Fibroblast of lung (primary cell): ENCODE results near the gene TMEM187. TPM values are rescaled to one million over a fixed set of nuclear protein-coding genes. Genes with fewer than 3 reads are reported as not detected.

Source experiments
- DNase-seq, 2 donors: peaks; one replicate each; pipeline versions ENCODE4 v3.0.0 to v3.0.0-alpha.2; 2010; ENCODE audit warnings: low read depth in 2 of 2
- H2AFZ ChIP-seq: 2 replicates; pipeline ENCODE4 v1.5.1; 2012; ENCODE audit warnings: low read length, control low read depth, inconsistent platforms
- H3K27ac ChIP-seq: 2 replicates; pipeline ENCODE4 v1.5.1; 2011; ENCODE audit warnings: low read length, control low read depth; ENCODE audit not compliant: insufficient read depth
- H3K27me3 ChIP-seq: 2 replicates; pipeline ENCODE4 v1.5.1; 2011; ENCODE audit warnings: mild to moderate bottlenecking, low read length; ENCODE audit not compliant: control insufficient read depth, insufficient read depth
- H3K36me3 ChIP-seq: 2 replicates; pipeline ENCODE4 v1.5.1; 2011; ENCODE audit warnings: low read length; ENCODE audit not compliant: control insufficient read depth, insufficient read depth
- H3K4me1 ChIP-seq: 2 replicates; pipeline ENCODE4 v1.5.1; 2011; ENCODE audit warnings: low read length; ENCODE audit not compliant: control insufficient read depth, insufficient read depth; ENCODE audit errors: extremely low read depth
- H3K4me2 ChIP-seq: 2 replicates; pipeline ENCODE4 v1.5.1; 2011; ENCODE audit warnings: low read length, control low read depth; ENCODE audit not compliant: insufficient read depth; ENCODE audit errors: extremely low read depth
- H3K4me3 ChIP-seq, 4 experiments: fragments of 200-600 bp in 1 of 4; sonication (generic) in 1 of 4; replicated peaks in 1 of 4; 2 replicates each; pipeline ENCODE4 v1.5.1; 2011 to 2016; ENCODE audit warnings: low read length in 4 of 4, low read depth in 3 of 4, mild to moderate bottlenecking in 3 of 4, control low read depth in 2 of 4, inconsistent platforms in 1 of 4, mixed read lengths in 1 of 4; ENCODE audit not compliant: insufficient read depth in 1 of 4; ENCODE audit errors: control extremely low read depth in 1 of 4
- H3K79me2 ChIP-seq: 2 replicates; pipeline ENCODE4 v1.5.1; 2012; ENCODE audit warnings: mild to moderate bottlenecking, low read length, inconsistent platforms; ENCODE audit not compliant: control insufficient read depth, insufficient read depth
- H3K9ac ChIP-seq: 2 replicates; pipeline ENCODE4 v1.5.1; 2011; ENCODE audit warnings: mild to moderate bottlenecking, low read length, control low read depth; ENCODE audit not compliant: insufficient read depth
- H3K9me3 ChIP-seq: 2 replicates; pipeline ENCODE4 v1.5.1; 2012; ENCODE audit warnings: low read depth, low read length; ENCODE audit not compliant: control insufficient read depth, insufficient read depth
- H4K20me1 ChIP-seq: 2 replicates; pipeline ENCODE4 v1.5.1; 2011; ENCODE audit warnings: low read length; ENCODE audit not compliant: control insufficient read depth, insufficient read depth; ENCODE audit errors: extremely low read depth
- EZH2 ChIP-seq: IDR thresholded peaks from 2 replicates; pipeline ENCODE4 v1.5.1; 2012; ENCODE audit warnings: low read length, control low read depth, mild to moderate bottlenecking; ENCODE audit errors: missing control alignments
- polyA plus RNA-seq, 2 donors: library from polyadenylated mRNA; depleted of rRNA in 1 of 2; stranded (reverse) in 1 of 2; unstranded in 1 of 2; fragments of >200 nt; gene quantifications; 2 replicates each; pipeline ENCODE4 v1.2.1, GENCODE V29; 2011 to 2012; ENCODE audit warnings: missing spikeins in 1 of 2
- total RNA-seq: library from RNA; depleted of rRNA; stranded (reverse); fragments of >200 nt; gene quantifications from 2 replicates; pipeline ENCODE4 v1.2.1, GENCODE V29; 2014
- TF ChIP-seq, protein P1 (sequence below), 2 donors: IDR thresholded peaks in 1 of 2; conservative IDR thresholded peaks in 1 of 2; 1 replicate in 1 of 2; 2 replicates in 1 of 2; pipeline ENCODE4 v1.5.1; 2011 to 2012; ENCODE audit warnings: low read length in 2 of 2, control low read depth in 1 of 2, inconsistent platforms in 1 of 2, low read depth in 1 of 2, mild to moderate bottlenecking in 1 of 2

The TMEM187 gene
- total and polyA plus RNA-seq, 2 donors (not counting 1 experiment from before 2014, with no cell fraction given) = 4.6 to 8.3 TPM

DNA sequence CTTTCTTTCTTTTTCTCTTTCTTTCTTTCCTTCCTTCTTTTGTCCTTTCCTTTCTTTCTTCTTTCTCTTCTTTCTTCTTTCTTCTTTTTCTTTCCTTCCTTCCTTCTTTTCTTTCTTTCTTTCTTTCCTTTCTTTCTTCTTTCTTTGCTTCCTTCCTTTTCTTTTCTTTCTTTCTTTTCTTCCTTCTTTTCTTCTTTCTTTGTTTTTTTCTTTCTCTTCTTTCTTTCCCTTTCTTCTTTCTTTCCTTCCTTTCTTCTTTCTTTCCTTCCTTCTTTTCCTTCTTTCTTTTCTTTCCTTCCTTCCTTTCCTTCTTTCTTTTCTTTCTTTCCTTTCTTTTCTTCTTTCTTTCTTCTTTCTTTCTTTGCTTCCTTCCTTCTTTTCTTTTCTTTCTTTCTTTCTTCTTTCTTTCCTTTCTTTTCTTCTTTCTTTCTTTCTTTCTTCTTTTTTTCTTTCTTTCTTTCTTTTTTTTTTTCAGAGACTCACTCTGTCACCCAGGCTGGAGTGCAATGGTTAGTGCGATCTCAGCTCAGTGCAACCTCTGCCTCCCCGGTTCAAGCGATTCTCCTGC lies 18.5 kb downstream of the TMEM187 start:
- TF ChIP-seq, protein P1, sequence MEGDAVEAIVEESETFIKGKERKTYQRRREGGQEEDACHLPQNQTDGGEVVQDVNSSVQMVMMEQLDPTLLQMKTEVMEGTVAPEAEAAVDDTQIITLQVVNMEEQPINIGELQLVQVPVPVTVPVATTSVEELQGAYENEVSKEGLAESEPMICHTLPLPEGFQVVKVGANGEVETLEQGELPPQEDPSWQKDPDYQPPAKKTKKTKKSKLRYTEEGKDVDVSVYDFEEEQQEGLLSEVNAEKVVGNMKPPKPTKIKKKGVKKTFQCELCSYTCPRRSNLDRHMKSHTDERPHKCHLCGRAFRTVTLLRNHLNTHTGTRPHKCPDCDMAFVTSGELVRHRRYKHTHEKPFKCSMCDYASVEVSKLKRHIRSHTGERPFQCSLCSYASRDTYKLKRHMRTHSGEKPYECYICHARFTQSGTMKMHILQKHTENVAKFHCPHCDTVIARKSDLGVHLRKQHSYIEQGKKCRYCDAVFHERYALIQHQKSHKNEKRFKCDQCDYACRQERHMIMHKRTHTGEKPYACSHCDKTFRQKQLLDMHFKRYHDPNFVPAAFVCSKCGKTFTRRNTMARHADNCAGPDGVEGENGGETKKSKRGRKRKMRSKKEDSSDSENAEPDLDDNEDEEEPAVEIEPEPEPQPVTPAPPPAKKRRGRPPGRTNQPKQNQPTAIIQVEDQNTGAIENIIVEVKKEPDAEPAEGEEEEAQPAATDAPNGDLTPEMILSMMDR (conservative IDR thresholded peaks at IDR 0.05 in 1 of 2, IDR thresholded peaks at IDR 0.05 in 1 of 2; ENCODE audit: low read depth in 1 of 2, low read length in 2 of 2) = no peak
- no peak for TF ChIP-seq EZH2
- no peaks in the 10 kb centered on the region for H3K9me3 ChIP-seq
- H3K4me1 ChIP-seq = no peaks in the 10 kb centered on the region
- no peak overlapping the region for H2AFZ ChIP-seq
- no peaks in the 10 kb centered on the region for H3K79me2 ChIP-seq
- no peak overlapping the region for H3K4me2 ChIP-seq
- no peak overlapping the region for H3K4me3 ChIP-seq
- H3K27me3 ChIP-seq = no peaks in the 10 kb centered on the region
- H3K36me3 ChIP-seq = no peaks in the 10 kb centered on the region
- H3K27ac ChIP-seq = no peak overlapping the region
- no peak overlapping the region for H3K9ac ChIP-seq
- H4K20me1 ChIP-seq = no peaks in the 10 kb centered on the region
- DNase-seq = no peak

DNA sequence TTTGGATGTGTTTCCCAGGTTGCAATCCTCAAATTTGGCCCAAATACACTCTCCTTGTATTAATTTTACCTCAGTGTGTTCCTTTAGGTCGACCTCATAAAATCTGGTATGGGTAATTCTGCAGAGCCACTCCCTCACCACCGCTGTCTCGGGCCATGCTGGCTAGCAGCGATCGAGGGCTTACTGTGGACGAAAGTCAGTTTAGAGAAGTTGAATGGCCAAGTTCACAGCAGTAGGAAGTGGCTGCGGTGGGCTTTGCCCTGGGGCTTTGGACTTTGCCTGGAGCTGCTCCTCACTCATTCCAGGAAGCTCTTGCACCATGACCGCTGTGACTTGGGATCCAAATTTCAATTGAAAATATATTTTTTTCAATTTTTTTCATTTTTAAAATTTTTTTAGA lies 19.6 kb downstream of the TMEM187 start:
- Histone ChIP-seq H3K4me1 (no peaks in the 10 kb centered on the region), H3K79me2 (no peaks in the 10 kb centered on the region), H3K36me3 (no peaks in the 10 kb centered on the region), H2AFZ (no peak overlapping the region), H3K9me3 (no peaks in the 10 kb centered on the region), H3K27ac (no peak overlapping the region), H3K27me3 (no peaks in the 10 kb centered on the region), H3K4me3 (no peak overlapping the region), H4K20me1 (no peaks in the 10 kb centered on the region), H3K9ac (no peak overlapping the region), H3K4me2 (no peak overlapping the region)
- no peak for TF ChIP-seq EZH2
- TF ChIP-seq, protein P1 (conservative IDR thresholded peaks at IDR 0.05 in 1 of 2, IDR thresholded peaks at IDR 0.05 in 1 of 2; ENCODE audit: low read depth in 1 of 2, low read length in 2 of 2) = no peak
- no peak for DNase-seq

DNA sequence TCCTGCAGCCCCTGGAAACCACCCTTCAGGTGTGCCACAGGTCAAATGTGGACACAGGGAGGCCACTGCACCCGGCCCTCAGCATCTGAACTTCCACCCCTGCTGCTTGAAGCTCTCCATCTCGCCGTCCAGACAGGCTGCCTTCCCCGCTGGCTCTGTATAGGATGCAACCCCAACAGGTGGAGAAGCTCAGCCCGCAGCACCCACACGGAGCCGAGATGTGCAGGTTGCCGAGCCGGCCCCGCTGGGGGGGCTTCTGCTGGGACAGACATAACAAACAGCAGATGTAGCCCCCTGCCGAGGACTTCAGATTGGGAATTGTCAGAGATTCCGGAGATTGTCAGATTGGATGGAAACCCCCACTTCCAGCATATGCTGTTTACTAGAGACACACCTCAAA lies 20.5 kb downstream of the TMEM187 start:
- H3K27ac ChIP-seq = no peak overlapping the region
- H3K79me2 ChIP-seq = no peaks in the 10 kb centered on the region
- H3K9ac ChIP-seq = no peak overlapping the region
- no peak overlapping the region for H3K4me2 ChIP-seq
- no peak for DNase-seq
- no peak for TF ChIP-seq EZH2
- TF ChIP-seq, protein P1 (conservative IDR thresholded peaks at IDR 0.05 in 1 of 2, IDR thresholded peaks at IDR 0.05 in 1 of 2; ENCODE audit: low read depth in 1 of 2, low read length in 2 of 2) = no peak
- H3K27me3 ChIP-seq = no peaks in the 10 kb centered on the region
- no peaks in the 10 kb centered on the region for H3K4me1 ChIP-seq
- no peaks in the 10 kb centered on the region for H4K20me1 ChIP-seq
- no peak overlapping the region for H3K4me3 ChIP-seq
- H3K36me3 ChIP-seq = no peaks in the 10 kb centered on the region
- H2AFZ ChIP-seq = no peak overlapping the region
- no peaks in the 10 kb centered on the region for H3K9me3 ChIP-seq
